PC-9 (cell line): ENCODE measurements around the gene POU4F3.

Experiments
- EZH2 ChIP-seq: fragments of 200-600 bp; sonication (generic); IDR thresholded peaks from 2 replicates; pipeline ENCODE4 v1.8.0; 2017; ENCODE audit warnings: antibody characterized with exemption, low read depth
- TF ChIP-seq, protein P1 (sequence below): fragments of 200-600 bp; sonication (generic); conservative IDR thresholded peaks from 2 replicates; pipeline ENCODE4 v1.6.1; 2017; ENCODE audit warnings: mixed run types, antibody characterized with exemption, mild to moderate bottlenecking, moderate library complexity

DNA sequence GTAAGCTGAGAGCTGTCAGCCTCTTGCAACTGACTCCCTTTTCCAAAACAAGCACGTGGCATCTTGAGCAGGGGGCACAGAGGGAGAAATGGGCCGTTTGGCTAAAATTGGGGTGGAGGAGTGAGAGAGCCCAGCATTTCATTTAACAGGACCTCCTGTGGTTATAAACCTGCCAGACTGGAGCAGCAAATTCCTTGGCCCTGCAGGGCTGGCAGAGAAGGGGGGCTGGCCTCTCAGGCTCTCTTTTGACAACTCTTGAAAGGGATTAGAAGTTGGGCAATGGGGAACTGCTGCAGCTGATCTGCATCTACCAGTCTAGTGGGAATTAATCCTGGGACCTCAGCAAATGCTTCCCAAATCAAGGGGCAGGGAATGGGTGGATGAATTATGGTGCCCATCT lies 7.2 kb upstream of the POU4F3 start:
- TF ChIP-seq, protein P1, sequence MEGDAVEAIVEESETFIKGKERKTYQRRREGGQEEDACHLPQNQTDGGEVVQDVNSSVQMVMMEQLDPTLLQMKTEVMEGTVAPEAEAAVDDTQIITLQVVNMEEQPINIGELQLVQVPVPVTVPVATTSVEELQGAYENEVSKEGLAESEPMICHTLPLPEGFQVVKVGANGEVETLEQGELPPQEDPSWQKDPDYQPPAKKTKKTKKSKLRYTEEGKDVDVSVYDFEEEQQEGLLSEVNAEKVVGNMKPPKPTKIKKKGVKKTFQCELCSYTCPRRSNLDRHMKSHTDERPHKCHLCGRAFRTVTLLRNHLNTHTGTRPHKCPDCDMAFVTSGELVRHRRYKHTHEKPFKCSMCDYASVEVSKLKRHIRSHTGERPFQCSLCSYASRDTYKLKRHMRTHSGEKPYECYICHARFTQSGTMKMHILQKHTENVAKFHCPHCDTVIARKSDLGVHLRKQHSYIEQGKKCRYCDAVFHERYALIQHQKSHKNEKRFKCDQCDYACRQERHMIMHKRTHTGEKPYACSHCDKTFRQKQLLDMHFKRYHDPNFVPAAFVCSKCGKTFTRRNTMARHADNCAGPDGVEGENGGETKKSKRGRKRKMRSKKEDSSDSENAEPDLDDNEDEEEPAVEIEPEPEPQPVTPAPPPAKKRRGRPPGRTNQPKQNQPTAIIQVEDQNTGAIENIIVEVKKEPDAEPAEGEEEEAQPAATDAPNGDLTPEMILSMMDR, result no peak
- no peak for TF ChIP-seq EZH2
